Head of caudate nucleus (tissue), 42 donors: Measurements from ENCODE around the gene VEZF1.

ENCODE experiments used
- DNase-seq, 42 donors: peaks; one replicate each; pipeline versions ENCODE4 v3.0.0 to v3.0.0-alpha.2; 2020 to 2021; ENCODE audit warnings: mixed read lengths in 7 of 42
- intact Hi-C: fragments of 100-400 bp; cut with DNase I; formaldehyde crosslinking; loops from one replicate; pipeline ENCODE4 v1.15.0; 2022

The VEZF1 gene, protein sequence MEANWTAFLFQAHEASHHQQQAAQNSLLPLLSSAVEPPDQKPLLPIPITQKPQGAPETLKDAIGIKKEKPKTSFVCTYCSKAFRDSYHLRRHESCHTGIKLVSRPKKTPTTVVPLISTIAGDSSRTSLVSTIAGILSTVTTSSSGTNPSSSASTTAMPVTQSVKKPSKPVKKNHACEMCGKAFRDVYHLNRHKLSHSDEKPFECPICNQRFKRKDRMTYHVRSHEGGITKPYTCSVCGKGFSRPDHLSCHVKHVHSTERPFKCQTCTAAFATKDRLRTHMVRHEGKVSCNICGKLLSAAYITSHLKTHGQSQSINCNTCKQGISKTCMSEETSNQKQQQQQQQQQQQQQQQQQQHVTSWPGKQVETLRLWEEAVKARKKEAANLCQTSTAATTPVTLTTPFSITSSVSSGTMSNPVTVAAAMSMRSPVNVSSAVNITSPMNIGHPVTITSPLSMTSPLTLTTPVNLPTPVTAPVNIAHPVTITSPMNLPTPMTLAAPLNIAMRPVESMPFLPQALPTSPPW

DNA sequence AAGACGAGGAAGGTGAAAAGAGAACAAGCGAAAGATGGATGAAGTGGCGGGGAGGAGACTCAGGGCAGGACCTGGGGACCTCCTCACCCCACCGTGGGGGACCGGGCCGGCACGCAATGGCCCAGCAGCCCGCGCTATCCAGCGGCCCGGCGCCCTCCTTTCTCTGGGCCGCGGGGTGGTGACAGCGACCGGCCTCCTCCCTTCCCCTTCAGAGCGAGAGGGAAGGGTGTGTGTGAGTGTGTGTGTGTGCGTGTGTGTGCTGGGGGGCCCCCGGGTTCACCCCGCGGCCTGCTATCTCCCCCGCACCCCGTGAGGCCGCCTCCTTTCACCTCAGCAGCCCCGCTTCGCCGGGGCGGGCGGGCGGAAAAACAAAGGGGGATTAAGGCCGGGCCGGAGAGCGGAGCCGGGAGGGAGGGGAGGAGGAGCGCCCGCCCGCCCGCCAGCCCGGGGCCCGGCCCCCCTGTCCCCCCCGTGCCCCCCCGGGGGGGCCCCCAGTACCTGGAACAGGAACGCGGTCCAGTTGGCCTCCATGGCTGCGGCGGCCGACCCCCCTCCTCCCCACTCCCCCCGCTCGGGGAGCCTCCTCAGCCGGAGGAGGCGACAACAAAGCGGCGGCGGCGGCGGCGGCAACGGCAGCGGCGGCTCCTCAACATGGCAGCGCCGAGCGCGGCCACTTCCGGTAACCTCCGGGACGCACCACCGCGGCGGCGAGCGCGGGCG, at the start of gene VEZF1:
TSS of gene VEZF1 (minus strand) at position 674 of the 720 bp plus-strand sequence. CDS start at position 531, 143 bp downstream.
- intact Hi-C loops, result loop anchor here (2.0 kb wide), 1 partner anchor 33 kb away; the partner anchor contains the start of gene CUEDC1
- DNase-seq, result peak; percentile 33 to 90 (median 76)

DNA sequence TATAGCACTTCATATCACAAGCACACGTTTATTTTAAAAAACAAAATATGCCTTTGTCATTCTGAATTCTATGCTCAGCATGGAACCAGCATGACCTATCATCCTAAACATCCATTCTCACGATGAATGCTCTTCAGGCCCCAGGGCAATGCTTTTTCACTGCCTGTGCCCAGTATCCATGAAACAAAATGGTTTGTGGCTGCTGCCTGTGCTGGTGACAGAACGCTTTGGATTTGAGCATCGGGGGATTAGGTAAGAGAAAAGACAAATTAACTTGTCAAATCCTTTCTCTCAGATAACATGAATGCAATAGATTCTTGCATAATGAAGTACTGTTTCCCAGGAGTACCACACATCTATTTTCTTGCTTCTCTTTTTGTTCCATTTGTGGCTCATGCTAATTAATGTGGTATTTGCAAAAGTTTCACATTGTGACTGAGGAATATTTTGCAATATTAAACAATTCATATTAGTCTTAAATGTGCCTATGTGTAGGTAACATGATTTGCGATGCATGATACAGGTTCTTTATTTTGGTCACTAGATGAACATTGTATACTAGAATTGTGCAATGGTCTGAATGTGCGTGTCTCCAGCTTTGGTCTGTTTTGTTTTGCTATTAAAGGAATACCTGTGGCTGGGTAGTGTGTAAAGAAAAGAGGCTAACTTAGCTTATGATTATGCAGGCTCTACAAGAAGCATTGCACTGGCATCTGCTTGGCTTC, 44.8 kb upstream of the VEZF1 start:
- intact Hi-C loops, result no loop called here
- DNase-seq, result peak in 9 of 42 donors; percentile 7 to 44 (median 28)

DNA sequence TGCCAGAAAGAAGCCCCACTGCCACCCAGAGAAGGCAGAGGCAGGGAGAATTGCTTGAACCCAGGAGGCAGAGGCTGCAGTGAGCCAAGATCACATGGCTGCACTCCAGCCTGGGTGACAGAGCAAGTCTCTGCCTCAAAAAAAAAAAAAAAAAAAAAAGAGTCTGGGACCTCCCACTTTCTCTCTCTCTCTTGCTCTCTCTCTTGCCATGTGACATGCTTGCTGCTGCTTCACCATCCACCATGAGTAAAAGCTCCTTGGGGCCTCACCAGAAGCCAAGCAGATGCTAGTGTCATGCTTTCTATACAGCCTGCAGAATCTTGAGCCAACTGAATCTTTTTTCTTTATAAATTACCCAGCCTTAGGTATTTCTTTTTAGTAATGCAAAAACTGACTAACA, 40.5 kb upstream of the VEZF1 start:
- intact Hi-C loops, result no loop called here
- no peak for DNase-seq

DNA sequence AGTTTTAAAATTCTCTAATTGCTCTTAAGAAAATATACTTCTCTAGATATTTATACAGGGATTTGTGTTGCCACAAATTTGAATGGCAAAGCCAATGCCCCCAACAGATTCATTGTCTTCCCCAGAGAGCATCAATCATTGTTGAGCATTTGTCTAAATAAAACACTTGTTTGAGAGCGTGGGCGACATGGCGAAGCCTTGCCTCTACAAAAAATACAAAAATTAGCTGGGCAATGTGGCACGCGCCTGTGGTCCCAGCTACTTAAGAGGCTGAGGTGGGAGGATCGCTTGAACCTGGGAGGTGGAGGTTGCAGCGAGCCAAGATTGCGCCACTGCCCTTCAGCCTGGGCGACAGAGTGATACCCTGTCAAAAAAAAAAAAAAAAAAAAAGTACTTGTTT, 32.3 kb upstream of the VEZF1 start:
- intact Hi-C loops, result no loop called here
- DNase-seq, result no peak

DNA sequence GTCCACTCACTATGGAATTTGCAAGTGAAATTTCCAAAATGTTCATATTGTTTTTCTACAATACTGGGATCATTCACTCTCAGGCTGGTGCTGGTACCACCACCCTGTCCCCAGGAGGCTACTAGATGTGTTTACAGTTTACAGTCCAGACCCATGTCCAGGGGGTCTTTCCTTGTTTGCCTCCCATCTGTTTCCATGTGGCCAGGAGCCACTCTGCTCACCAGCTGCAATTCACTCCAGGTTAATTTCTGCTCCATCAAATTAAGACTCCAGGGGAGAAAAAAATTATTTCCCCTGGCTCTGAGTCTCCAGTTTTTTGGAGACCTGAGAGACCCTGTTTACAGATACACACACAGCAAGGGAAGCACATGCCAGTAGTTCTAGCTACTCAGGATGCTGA, 31.5 kb upstream of the VEZF1 start:
- DNase-seq, result no peak
- intact Hi-C loops, result no loop called here

DNA sequence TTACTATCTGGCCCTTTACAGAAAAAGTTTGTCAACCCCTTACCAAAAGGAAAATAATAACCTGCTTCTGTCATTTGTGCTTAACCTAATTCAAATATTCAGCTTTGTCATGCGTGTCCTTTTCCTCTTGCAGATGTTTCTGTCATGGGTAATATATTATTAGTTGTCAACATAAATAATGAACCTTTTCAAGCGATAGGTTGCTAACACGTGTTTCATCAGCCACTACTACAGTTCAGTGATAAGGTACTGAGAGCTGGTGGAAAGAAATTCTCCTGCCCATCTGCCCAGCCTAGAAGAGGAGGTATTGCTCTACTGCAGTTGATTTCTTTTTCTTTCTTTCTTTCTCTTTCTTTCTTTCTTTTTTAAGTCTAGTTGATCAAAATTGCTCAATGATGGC, 31.0 kb upstream of the VEZF1 start:
- intact Hi-C loops, result no loop called here
- DNase-seq, result no peak

DNA sequence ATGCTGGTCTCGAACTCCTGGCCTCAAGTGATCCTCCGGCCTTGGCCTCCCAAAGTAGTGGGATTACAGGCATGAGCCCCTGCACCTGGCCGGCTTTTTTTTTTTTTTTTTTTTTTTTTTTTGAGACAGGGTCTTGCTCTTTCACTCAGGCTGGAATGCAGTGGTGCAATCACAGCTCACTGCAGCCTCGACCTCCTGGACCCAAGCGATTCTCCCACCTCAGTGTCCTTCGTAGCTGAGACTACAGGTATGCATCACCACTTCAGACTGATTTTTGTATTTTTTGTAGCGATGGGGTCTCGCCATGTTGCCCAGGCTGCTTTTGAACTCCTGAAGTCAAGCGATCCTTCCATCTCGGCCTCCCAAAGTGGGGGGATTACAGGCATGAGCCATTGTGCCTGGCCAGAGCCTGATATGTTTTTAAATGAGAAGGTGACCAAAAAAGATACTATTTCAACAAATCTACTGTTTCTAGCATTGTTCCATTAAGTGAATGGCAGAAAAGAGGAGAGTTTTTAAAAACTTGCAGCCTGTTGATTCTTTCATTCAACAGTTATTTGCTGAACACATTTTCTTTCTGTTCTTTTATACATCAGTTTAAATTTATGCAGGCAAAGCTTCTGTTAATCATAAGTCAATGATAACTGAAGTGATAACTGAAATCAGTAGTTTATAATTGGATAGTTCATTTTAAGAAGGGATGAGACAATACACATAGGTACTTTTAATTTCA, 22.2 kb upstream of the VEZF1 start:
- intact Hi-C loops, result no loop called here
- no peak for DNase-seq

DNA sequence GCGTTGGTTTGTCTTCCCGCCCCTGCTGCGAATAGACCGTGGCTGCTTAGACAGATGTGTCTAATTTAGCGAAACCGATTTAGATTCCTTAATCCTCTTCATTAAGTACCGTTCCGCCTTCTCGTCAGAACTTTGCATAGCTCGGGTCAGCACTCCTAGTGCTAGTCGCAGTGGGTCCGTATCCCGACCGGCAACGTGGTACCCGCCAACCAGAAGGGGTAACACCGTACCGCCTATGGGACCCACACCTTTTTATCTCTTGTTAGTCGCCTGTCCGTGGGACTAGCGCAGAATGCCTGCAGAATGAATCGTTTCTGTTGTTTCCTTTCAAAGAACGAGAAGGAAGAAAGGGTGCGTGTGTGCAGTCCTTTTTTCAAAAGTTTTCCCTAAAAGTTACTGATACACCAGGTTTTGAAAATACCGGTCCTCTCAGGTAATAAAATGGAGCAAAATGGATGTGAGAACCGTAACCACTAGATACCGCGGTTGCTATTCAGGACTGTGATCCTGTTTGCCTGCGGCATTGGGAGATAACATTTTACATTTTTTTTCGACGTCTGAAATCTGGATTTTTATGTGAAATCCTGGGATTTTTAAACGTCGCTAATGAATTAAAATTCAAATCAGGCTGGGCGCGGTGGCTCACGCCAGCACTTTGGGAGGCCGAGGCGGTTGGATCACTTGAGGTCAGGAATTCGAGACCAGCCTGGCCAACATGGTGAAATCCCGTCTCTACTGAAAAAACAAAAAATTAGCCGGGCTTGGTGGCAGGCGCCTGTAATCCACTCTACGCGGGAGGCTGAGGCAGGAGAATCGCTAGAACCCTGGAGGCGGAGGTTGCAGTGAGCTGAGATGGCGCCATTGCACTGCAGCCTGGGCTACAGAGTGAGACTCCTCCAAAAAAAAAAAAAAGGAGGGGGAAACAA, 20.0 kb upstream of the VEZF1 start:
- DNase-seq, result peak in 3 of 42 donors; percentile 16 to 39 (median 24)
- intact Hi-C loops, result loop anchor here (2.0 to 5.0 kb wide), 2 partner anchors 77 to 156 kb away; partner anchors contain the start of gene MRPS23

DNA sequence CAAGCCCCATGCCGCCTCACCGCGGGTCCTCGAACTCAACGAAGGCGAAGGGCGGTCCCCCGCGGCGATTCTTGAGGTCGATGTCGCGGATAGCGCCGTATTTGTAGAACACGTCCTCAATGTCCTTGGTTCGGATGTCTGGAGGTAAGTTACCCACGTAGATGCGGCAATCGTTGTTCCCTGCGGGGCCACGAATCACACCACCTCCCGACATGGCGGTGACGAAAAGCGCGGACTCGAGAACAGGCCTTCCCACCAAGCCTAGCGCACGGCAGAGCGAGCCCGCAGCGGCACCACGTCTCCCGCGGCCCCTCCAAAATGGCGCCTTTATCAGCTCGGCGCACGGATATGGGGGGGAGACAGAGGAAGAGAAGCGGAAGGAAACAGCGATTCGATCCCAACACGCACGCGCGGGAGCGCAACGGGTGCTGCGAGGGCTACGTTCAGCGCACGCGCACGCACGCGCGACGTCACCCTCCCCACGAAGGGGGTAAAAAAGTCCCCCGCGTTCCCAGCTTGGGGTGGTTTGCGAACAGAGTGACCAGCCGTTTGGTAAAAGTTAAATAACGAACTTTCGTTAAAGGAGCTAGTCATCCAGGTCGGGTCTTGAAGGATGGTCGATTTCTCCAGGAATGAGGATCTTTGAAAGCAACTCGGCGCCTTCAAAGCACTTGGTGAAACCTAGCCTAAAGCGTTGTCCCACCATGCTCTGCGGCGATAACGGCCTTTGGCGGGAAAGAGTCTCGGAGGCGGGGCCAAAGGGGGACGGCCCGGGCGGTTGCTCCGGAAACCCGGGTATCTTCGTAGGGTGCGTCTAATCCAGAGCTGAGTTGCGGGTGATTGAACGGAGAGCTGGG, 19.1 kb upstream of the VEZF1 start, which contains the start of gene SRSF1:
TSS of gene SRSF1 (minus strand) at position 323 of the 857 bp plus-strand sequence. CDS start at position 214, 109 bp downstream.
- intact Hi-C loops, result loop anchor here (2.0 to 5.0 kb wide), 2 partner anchors 78 to 155 kb away; partner anchors contain the start of gene MRPS23
- DNase-seq, result peak; percentile 92 to 99 (median 96)

DNA sequence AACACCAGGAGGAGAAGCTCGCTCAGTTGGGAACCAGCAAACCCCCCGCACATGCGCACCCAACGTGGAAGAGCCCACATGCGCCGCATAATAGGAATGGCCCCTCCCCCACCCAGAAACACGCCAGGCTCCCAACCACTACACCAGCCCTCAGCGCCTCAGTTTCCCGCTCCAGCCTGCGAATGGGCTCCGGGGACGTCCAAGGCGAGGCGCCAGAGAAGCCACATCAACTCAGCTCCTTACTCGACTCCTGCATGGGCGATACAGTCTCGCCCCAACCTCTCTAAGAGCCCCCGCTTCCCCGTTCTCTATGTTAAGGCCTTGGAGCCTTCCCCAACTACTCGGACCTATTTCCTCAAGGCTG, 18.5 kb upstream of the VEZF1 start:
- intact Hi-C loops, result loop anchor here (2.0 to 5.0 kb wide), 2 partner anchors 78 to 154 kb away; partner anchors contain the start of gene MRPS23
- peak; percentile 56 to 89 (median 79) for DNase-seq

DNA sequence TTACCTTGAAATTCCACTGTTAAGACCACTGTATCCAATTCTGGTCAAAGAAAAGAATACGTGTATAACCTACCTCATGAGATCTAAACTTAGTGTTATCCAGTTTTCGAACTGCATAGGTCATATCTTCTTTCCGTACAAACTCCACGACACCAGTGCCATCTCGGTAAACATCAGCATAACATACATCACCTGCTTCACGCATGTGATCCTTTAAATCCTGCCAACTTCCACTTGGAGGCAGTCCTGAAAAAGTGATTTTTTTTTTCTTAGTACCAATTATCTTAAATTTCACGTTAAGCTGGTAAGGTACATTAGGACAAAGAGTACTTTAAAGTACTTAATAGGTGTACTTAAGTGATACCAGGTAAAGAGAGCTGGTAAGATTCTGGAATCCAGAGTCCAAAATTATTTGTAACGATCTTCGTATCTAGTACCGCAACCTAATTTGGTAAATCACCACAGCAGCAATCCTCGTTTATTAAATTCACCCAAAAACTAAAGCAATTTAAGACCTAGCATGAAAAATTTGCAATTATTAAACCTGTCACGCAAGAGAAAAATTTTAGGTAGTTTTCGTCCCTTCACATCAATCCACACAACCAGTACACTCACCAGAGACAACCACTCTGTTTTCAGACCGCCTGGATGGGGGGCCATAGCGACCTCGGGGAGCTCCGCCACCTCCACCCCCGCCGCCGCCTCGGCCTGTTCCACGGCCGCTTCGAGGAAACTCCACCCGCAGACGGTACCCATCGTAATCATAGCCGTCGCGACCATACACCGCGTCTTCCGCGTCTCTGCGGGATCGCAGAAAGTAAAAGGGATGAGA, 17.9 kb upstream of the VEZF1 start:
- no peak for DNase-seq
- intact Hi-C loops, result loop anchor here (2.0 to 5.0 kb wide), 2 partner anchors 79 to 154 kb away; partner anchors contain the start of gene MRPS23

DNA sequence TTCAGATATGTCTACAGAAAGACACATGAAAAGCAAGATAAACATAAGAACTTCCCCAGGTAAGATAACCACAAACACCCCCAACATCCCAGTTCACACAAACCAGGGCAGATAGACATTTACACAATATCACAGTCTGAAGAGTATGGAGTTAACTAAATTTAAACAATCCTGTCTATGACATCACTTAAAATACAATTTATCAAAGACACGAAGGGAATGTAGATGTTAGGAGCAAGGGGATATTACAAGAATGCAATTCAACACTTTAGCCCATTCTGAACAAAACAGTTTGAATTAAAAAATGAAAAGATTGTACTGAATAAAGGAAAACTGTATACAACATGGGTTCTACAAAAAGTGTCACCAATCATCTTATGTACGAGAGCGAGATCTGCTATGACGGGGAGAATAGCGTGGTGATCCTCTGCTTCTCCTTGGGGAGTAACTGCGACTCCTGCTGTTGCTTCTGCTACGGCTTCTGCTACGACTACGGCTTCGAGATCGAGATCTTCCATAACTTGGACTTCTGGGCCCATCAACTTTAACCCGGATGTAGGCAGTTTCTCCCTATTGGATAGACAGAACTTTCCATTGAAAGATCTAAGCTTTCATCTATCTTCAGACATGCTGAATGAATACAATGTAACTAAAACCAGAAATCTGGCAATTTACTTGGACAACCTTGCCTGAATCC, 17.1 kb upstream of the VEZF1 start:
- no peak for DNase-seq
- intact Hi-C loops, result loop anchor here (5.0 kb wide), 1 partner anchor 153 kb away; the partner anchor contains the start of gene MRPS23

DNA sequence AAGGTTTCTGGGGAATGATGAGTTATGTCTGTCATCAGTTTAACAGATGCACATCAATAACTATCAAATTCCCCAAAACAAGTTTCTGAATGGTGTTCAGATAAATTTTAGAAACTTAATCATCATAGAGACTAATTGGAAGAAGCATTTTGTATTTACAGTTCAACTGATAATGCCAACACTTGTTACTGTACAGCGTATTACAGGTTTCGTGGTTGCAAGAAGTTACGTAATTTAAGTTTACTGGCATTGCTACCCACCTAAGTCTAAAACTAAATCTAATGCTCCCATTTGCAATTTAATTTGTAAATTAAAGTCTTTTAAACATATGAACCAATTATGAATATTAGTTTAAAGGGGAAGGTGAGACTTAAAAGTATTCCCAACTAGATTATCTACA, 16.0 kb upstream of the VEZF1 start:
- intact Hi-C loops, result no loop called here

DNA sequence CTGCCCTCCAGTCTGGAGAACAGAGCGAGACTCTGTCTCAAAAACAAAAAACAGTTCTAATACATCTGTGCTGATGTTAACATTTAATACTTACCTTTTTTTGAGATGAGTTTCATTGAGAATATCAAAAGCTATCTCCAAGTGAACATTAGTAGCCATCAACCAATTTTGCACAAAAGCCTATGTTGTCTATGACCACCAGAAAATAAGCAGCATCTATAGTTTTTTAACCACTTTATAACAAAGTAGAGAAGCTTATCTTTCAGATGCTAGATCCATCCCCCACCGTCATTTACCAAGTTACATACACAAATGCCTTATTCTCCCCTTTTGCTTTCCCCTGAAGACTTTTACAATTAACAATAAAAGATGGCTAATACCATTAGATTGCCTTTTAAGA, 14.9 kb upstream of the VEZF1 start:
- DNase-seq, result no peak
- intact Hi-C loops, result no loop called here

More for the DNA sequence above, 16.0 kb upstream of the VEZF1 start:
- no peak for DNase-seq
